Gastroesophageal sphincter (tissue), 3 donors: ENCODE data around the gene UNC13C.

Experiments
- CTCF ChIP-seq, 4 experiments: fragments of 200-600 bp in 2 of 4; fragments of 450-650 bp in 2 of 4; sonication (generic) in 1 of 4; IDR thresholded peaks; one replicate each; pipeline ENCODE4 v1.5.1; 2017 to 2019; ENCODE audit warnings: antibody characterized with exemption in 4 of 4, mild to moderate bottlenecking in 2 of 4, moderate library complexity in 2 of 4
- EP300 ChIP-seq: sonication (generic); formaldehyde crosslinking; IDR thresholded peaks from one replicate; pipeline ENCODE4 v1.6.1; 2017; ENCODE audit warnings: antibody characterized with exemption, mild to moderate bottlenecking
- POLR2A ChIP-seq, 2 donors: fragments of 450-650 bp; IDR thresholded peaks; one replicate each; pipeline ENCODE4 v1.6.1; 2017; ENCODE audit warnings: antibody characterized with exemption in 2 of 2, mild to moderate bottlenecking in 2 of 2, moderate library complexity in 1 of 2
- POLR2AphosphoS5 ChIP-seq: sonication (generic); formaldehyde crosslinking; IDR thresholded peaks from one replicate; pipeline ENCODE4 v1.6.1; 2017; ENCODE audit warnings: antibody characterized with exemption

GRCh38 chr15:54580643-54581042 is 602.4 kb downstream of the UNC13C start:
- TF ChIP-seq POLR2A (IDR thresholded peaks at IDR 0.05) (no peak), CTCF (IDR thresholded peaks at IDR 0.05) (no peak), EP300 (no peak), POLR2AphosphoS5 (no peak)
